HS-5 (cell line): ENCODE measurements around the gene C16orf74.

Source experiments
- DNase-seq: peaks from one replicate; pipeline ENCODE4 v3.0.0-alpha.2; 2012; ENCODE audit warnings: low read depth

The C16orf74 gene

DNA sequence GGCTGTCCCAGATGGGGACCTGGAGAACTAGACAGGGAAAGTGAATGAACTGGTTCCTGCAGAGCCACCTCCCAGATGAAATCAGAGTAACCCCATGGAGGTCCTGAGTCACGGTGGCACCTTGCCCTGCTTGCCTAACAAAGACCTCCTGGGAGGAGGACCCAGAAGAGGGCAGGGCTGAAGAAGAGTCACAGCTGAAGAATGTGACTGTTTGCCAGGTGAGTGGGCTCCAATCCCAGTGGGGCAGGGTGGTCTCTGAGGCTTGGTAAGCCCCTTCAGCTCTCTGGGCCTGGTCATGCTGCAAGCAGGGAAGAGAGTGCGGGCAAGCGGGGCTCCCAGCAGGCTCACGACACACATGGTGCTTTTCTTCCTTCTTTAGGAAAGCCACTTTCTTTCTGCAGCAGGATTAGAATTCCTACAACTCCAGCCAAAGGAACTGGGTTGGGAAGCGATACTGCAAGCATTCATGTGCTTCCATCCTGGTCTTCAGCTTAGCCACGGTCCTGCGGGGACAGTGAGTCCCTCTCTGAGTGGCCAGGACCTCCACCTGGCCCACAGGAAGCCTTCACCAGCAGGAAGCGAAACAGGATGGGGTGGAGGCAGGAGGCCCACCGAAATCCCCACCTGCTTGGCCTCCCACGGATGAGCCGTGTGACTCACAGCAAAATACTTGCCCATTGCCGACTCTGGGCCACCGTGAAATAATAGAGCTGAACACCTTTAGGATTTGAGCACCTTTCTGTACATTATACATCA, 4.3 kb downstream of the C16orf74 start:
- DNase-seq: no peak

DNA sequence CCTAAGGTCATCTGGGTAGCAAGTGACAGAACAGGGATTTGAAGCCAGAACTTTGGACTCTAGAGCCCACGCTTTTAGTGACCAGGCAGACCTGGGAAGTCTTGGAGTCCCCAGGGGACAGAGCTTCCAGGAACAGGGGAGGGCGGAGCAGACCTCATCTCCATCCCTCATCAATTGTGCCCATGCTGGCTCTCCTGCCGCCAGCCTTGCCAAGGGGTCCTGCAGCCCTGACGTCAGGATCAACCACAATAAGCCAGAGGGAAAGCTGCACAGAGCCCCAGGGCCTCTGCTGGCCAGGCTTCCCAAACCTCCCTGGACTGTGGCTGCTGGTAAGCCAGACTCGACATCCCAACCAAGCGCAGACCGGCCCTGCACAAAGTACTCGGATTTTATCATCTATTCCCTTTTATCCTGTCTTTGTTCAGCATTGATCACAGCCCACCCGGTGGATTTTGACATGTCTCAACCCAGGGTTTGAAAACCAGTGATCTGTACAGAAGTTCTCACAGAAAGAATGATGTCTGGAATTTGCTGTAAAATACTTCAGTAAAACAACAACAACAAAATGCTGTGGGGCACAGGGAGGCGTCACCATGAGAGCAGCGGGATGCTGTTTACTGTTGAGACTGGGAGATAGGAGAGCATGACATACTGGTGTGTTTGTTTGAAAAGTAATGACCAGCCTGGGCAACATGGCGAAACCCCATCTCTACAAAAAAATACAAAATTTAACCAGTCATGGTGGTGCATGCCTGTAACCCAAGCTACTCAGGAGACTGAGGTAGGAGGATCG, 11.8 kb downstream of the C16orf74 start:
- no peak for DNase-seq

GRCh38 chr16:85736921-85737320, 14.0 kb downstream of the C16orf74 start:
- DNase-seq: no peak

- DNase-seq: no peak
Observed at GRCh38 chr16:85735946-85736345, 14.9 kb downstream of the C16orf74 start.

DNA sequence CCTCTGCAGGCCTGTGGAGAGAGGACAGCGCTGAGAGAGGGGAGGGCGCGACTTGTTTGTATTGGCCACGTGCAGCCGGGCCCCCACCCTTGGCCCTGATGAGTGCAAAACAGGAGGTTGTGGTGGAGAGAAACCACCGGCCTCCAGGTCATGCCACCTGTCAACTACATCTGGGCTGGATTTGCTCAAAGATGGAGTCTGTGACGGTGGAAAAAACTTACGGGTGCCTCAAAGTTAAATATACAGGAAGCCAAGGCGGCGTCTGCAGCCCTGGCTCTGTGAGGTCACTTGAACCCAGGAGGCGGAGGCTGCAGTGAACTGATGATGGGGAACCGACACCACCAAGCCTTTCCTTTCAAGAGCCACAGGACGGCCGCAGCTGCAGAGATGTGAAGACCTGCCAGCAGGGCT, 15.7 kb downstream of the C16orf74 start:
- DNase-seq: no peak

DNA sequence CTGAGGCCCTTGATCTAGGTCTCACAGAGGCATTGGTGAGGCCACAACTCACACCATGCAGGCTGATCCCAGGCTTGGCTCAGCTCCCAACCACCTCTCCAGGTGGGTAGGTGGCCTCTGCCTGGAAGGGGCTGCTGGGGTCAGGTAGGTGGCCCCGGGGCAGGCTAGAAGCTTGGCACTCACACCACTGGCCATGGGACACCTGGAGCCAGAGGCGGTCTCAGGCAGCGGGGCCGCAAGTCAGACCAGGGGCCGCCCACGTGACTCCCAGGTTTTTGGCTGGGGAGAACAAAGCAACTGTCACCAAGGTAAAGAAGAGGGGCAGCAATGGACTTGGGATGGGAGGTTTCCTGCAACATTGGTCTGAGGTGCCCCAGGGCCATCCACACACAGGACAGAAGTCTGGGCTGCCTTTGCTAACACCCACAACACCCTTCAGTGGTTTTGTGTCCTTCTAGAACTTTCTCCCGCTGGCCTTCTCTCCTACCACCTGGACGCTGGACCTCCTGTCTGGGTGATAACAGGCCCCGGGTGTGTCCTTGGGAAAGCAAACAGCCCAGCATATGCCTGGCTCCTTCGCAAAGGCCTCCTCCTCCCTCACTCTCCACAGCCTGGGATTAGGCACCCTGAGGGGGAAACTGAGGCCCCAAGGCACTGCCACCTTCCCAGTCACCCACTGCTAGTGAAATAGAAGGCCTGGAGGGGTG, 16.4 kb downstream of the C16orf74 start:
- no peak for DNase-seq

GRCh38 chr16:85733839-85734170, 17.1 kb downstream of the C16orf74 start:
- DNase-seq: no peak

DNA sequence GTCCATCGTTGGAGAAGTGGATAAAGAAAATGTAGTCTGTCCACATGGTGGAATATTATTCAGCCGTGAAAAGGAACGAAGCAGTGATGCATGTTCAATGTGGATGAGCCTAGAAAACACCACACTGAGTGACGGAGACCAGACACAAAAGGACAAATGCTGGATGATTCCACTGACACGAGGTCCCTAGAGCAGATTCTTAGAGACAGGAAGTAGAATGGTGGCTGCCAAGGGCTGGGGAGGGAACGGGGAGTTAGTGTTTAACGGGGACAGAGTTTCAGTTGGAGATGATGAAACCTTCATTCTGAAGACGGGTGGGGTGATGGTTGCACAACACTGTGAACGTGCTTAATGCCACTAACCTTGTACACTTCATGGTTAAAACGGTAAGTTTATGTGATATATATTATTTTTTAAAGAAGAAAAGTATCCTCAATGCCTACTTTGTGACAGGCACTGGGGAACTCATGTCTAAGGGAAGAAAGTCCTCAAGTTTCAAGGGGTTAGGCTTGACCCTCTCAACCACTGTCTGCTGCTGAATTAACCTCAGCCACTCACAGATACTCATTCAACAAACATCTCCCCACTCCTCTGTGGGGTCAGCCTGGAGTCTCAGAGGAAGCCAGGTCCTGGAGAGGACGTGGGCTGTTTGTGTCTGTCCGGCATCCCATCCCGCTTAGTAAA, 17.6 kb downstream of the C16orf74 start:
- no peak for DNase-seq

DNA sequence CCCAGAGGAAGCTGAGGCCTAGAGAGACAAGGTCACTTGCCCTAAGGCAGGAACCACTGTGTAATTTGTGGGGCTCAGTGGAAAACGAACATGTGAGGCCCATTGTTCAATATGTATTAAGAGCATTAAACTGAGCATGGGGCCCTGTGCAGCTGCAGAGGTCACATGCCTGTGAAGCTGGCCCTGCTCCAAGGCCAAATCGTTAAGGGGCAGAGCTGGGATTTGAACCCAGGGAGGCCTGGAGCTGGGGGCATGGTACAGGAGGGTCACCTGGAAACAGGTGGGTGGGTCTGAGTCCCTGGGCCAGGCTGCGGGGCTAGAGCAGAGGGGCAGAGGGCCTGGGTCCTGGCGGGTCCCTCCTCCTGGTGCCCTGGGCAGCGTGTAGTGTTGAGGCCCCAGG, 19.7 kb downstream of the C16orf74 start:
- DNase-seq: no peak

GRCh38 chr16:85730186-85730465, 20.8 kb downstream of the C16orf74 start:
- DNase-seq: no peak

GRCh38 chr16:85729452-85730185, 21.3 kb downstream of the C16orf74 start:
- DNase-seq: no peak

DNA sequence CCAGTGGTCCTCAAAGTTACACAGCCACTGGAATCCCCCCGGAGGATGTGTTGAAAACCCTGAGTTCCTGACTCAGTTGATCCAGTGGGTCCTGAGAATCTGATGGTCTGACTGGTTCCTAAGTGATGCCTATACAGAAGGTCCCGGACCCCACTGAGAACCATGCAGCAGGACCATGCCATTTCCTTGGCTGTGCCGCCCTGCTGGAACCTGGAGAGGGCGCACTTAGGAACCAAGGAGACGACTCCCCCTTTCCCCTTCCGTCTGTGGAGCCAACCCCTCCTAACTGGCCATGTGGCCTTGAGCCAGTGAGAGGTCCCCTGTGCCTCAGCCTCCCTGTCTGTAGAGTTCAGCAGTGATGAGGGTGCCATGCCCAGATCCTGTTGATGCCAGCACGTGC, 22.0 kb downstream of the C16orf74 start:
- DNase-seq: no peak

- no peak for DNase-seq
Observed at GRCh38 chr16:85724936-85725335, 26.0 kb downstream of the C16orf74 start.

DNA sequence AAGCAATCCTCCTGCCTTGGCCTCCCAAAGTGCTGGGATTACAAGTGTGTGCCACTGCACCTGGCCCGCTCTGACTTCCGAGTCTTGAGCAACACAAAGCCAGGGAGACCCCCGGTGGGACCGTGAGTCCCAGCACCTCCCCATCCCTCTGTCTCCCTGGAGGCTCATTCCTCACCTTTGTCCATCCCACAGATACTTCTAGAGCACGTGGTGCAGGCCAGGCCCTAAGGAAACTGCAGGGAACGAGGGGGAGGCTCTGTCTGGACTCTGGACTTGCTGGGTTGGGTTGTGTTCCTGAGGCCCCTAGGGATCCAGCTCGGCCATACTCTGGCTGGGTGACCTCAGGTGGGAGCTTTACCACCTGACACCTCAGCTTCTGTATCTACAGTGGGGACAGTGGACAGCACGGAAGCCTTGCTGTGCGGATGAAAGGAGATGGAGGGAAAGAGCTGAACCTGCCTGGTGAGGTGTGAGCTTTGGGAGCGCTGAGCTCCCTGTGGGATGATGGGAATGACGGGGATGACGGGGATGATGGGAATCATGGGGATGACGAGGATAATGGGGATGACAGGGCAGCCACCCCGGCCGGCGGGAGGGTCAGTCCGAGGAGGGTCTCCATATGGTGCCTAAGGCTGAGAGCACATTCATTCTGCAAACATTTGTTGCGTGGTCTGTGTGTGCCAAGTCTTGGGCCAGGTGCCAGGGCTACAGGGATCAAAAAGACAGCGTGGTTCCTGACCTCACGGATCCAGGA, 26.6 kb downstream of the C16orf74 start:
- no peak for DNase-seq

DNA sequence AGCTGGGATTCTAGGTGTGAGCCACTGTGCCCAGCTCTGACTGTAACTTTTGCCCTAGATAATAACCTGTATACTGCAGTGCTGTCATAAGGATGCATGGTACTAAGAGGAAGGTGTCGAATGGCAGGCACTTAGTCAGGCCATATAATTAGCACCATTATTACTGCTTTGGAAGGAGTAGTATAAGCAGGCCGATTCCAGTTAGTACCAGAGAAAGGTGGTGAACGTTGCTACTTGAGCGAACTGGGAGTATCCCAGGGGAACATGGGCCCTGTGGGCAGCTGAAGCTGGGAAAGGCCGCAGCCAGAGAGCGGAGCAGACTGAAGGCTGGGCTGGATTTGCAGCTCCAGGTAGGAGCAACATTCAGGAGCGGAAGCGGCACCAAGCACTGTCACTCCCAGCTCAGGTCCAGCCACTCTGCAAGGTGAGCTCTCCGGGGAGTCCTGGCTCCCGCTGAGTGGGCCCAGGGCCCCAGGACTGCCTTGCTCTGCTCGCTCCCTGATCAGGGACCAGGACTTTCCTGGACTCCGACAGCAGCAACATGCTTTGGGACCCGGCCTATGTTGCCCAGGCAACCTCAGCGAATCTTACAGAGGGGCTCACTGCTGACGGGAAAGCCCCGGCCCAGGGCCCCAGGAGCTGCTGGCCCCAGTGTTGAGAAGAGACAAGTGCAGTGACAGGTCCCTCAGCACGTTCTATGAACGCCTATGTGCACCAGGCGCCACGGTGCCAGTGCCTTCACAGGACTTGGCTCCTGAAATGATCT, 28.6 kb downstream of the C16orf74 start:
- no peak for DNase-seq

DNA sequence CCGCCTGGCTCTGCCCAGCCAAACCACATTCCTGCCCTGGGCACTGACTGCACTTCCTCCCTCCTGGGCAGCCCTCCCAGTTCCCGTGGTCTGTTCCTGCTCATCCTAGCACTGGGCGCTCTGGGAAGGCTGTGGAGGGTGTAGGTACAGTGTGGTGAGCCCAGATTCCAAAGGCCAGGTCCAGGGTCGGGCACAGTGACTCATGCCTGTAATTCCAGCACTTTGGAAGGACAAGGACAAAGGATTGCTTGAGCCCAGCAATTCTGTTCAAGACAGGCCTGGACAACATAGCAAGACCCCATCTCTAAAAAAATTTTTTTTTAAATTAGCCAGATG, 30.6 kb downstream of the C16orf74 start:
- DNase-seq: no peak

DNA sequence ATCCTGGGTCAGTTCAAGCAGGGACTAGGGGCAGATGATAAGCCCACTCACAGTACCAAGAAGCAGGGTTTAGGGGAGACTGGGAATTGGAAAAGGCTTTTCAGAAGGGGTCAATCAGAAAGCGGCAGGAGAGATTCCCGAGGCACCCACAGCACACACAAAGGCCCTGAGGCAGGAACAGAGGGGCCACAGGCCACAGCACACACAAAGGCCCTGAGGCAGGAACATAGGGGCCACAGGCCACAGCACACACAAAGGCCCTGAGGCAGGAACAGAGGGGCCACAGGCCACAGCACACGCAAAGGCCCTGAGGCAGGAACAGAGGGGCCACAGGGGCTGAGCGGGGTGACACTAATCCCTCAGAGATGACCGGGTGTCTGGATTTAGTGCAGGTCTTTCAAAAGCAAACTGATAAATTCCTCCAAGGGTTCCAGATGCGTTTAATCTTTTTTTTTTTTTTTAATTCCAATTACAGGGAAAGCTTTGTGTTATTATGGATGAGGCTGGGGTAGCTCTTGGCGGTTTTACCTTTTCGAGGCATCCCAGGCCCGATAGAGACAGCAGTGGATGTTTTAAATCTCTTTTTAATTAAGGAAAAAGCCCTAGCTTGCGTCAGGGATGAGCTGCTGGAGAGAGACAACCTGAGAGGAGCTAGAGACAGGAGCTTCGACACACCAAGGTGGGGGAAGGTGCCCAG, 31.1 kb downstream of the C16orf74 start:
- no peak for DNase-seq

DNA sequence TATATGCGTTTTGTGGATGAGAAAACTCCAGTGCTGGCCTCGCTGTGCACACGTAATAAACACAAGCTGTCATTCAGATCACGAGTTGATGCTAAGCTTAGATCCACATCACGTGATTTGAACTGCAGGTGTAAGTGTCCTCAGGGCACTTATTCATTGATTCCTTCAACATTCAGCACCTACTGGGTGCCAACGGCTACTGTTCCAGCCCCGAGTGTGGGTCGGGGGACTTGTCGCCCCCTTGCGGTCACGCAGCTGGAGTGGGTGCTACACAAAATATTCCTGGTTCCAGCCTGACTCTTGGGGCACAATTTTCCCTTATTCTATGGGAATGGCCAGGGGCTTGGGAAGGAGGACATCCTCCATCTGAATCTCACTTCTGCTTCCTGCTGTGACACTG, 32.2 kb downstream of the C16orf74 start:
- no peak for DNase-seq

DNA sequence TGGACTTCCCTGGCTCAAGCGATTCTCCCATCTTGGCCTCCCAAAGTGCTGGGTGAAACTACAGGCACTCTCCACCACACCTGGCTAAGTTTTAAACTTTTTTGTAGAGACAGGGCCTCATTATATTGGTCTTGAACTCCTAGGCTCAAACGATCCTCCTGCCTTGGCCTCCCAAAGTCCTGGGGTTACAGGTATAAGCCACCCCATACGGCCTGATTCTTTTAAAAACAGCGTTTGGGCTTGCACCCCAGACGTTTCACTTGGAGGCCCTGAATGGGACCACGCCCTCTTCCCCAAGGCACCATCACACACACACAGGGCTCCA, 32.8 kb downstream of the C16orf74 start:
- no peak for DNase-seq
